Aorta (tissue), 5 donors: ENCODE data around the gene ZNF467. TPM values are rescaled to one million over a fixed set of nuclear protein-coding genes. Genes with fewer than 3 reads are reported as not detected.

Experiments
- ATAC-seq: fragments of 200-7000 bp; cut with Tn5 transposase; one replicate; pipeline ENCODE4 v1.9.1; 2022; ENCODE audit warnings: moderate library complexity; ENCODE audit not compliant: low FRiP score
- DNase-seq, 2 donors: peaks; one replicate each; pipeline ENCODE4 v3.0.0-alpha.2; 2020
- H3K27ac ChIP-seq, 2 donors: one replicate each; pipeline ENCODE4 v1.5.1; 2013; ENCODE audit warnings: low read length in 2 of 2, mild to moderate bottlenecking in 2 of 2, moderate library complexity in 2 of 2, control low read depth in 1 of 2, inconsistent platforms in 1 of 2, low read depth in 1 of 2
- H3K27me3 ChIP-seq, 2 donors: one replicate each; pipeline ENCODE4 v1.6.1; 2013; ENCODE audit warnings: control low read depth in 1 of 2, low read length in 1 of 2, mild to moderate bottlenecking in 1 of 2, moderate library complexity in 1 of 2; ENCODE audit not compliant: insufficient read depth in 2 of 2, control insufficient read depth in 1 of 2
- H3K36me3 ChIP-seq, 2 donors: one replicate each; pipeline ENCODE4 v1.6.1; 2013; ENCODE audit warnings: control low read depth in 1 of 2, low read length in 1 of 2, mild to moderate bottlenecking in 1 of 2; ENCODE audit not compliant: insufficient read depth in 2 of 2, control insufficient read depth in 1 of 2
- H3K4me1 ChIP-seq, 2 donors: one replicate each; pipeline ENCODE4 v1.6.1; 2013; ENCODE audit warnings: low read length in 2 of 2, control low read depth in 1 of 2, mild to moderate bottlenecking in 1 of 2, moderate library complexity in 1 of 2; ENCODE audit not compliant: insufficient read depth in 2 of 2, control insufficient read depth in 1 of 2
- H3K4me3 ChIP-seq, 2 donors: one replicate each; pipeline ENCODE4 v1.5.1; 2013; ENCODE audit warnings: low read length in 2 of 2, control low read depth in 1 of 2, mild to moderate bottlenecking in 1 of 2
- H3K9me3 ChIP-seq: one replicate; pipeline ENCODE4 v1.6.1; 2013; ENCODE audit warnings: mild to moderate bottlenecking, low read length; ENCODE audit not compliant: control insufficient read depth
- WGBS, 2 donors: extraction: QIAGEN DNeasy Blood & Tissue Kit; methylation state at CpG; one replicate each; pipeline ENCODE4 v1.1.7; 2013; 5-methylcytosine and 5-hydroxymethylcytosine counted together
- intact Hi-C, 2 donors: fragments of 100-400 bp; cut with DNase I; formaldehyde crosslinking; loops; one replicate each; pipeline versions ENCODE4 v1.14.2 to v1.15.0; 2022
- polyA plus RNA-seq, 2 donors: library from polyadenylated mRNA; stranded (reverse); fragments of 200-250 nt; gene quantifications; one replicate each; pipeline ENCODE4 v1.2.3, GENCODE V29; 2013
- total RNA-seq, 2 donors: library from RNA; stranded (reverse); fragmentation: NEBNext Ultra II Directional; extraction: Animal tissue kit (Norgen Biotek cat#: 25700); gene quantifications; one replicate each; pipeline ENCODE4 v1.2.1, GENCODE V29; 2021
- donor health status: healthy with polysubstance abuse.
- donor health status: Bipolar disorder and iron deficiency.
- donor health status: DM: no; HTN: no; CAD: no.
- donor health status: DM: no; HTN: no; CAD: no.
- donor health status: DM: yes; HTN: yes; CAD: no.

ZNF467 gene
- total and polyA plus RNA-seq, 4 donors, result 2.1 to 18.5 (median 9.5) TPM

- no peaks in the 10 kb centered on the region for H3K9me3 ChIP-seq
- H3K4me3 ChIP-seq, result no peak overlapping the region
- intact Hi-C loops, result no loop called here
- H3K27ac ChIP-seq, result no peak overlapping the region
- no peaks in the 10 kb centered on the region for H3K36me3 ChIP-seq
- H3K27me3 ChIP-seq, result no peaks in the 10 kb centered on the region
- no peak for DNase-seq
- no peaks in the 10 kb centered on the region for H3K4me1 ChIP-seq
- 40 to 43% methylated on average over 5 of the region's 5 CpGs for WGBS, 2 donors
- ATAC-seq, result no peak
Observed at GRCh38 chr7:149778327-149778637, 4.9 kb upstream of the ZNF467 start.

GRCh38 chr7:149777551-149778326, 4.4 kb upstream of the ZNF467 start:
- WGBS, 2 donors, result 75 to 78% methylated on average over 19 of the region's 19 CpGs
- no peak for ATAC-seq
- Histone ChIP-seq H3K36me3 (no peaks in the 10 kb centered on the region), H3K27ac (no peak overlapping the region), H3K9me3 (no peaks in the 10 kb centered on the region), H3K27me3 (no peaks in the 10 kb centered on the region), H3K4me3 (no peak overlapping the region), H3K4me1 (no peaks in the 10 kb centered on the region)
- intact Hi-C loops, result no loop called here
- no peak for DNase-seq

- Histone ChIP-seq H3K36me3 (no peaks in the 10 kb centered on the region), H3K4me3 (no peak overlapping the region), H3K27ac (no peak overlapping the region), H3K27me3 (no peaks in the 10 kb centered on the region), H3K9me3 (no peaks in the 10 kb centered on the region), H3K4me1 (no peaks in the 10 kb centered on the region)
- 63 to 72% methylated on average over 13 of the region's 13 CpGs for WGBS, 2 donors
- DNase-seq (peak in 1 of 2 donors; percentile 77), ATAC-seq (no peak)
- intact Hi-C loops, result no loop called here
Observed at GRCh38 chr7:149776848-149777407, 3.5 kb upstream of the ZNF467 start.

GRCh38 chr7:149776289-149776688, 2.9 kb upstream of the ZNF467 start:
- Histone ChIP-seq H3K36me3 (no peaks in the 10 kb centered on the region), H3K27me3 (no peaks in the 10 kb centered on the region), H3K4me3 (no peak overlapping the region), H3K27ac (no peak overlapping the region), H3K9me3 (no peaks in the 10 kb centered on the region), H3K4me1 (no peaks in the 10 kb centered on the region)
- ATAC-seq (no peak), DNase-seq (peak; percentile 78 to 79)
- intact Hi-C loops, result no loop called here
- WGBS, 2 donors, result 16 to 17% methylated on average over 12 of the region's 12 CpGs

GRCh38 chr7:149775176-149775556, 1.8 kb upstream of the ZNF467 start:
- Histone ChIP-seq H3K36me3 (no peaks in the 10 kb centered on the region), H3K27ac (no peak overlapping the region), H3K9me3 (no peaks in the 10 kb centered on the region), H3K4me3 (no peak overlapping the region), H3K27me3 (no peaks in the 10 kb centered on the region), H3K4me1 (no peaks in the 10 kb centered on the region)
- no peak for ATAC-seq
- no peak for DNase-seq
- WGBS, 2 donors, result 68 to 72% methylated on average over 5 of the region's 5 CpGs
- intact Hi-C loops, result no loop called here

GRCh38 chr7:149774237-149775175, 1.1 kb upstream of the ZNF467 start:
- H3K4me1 ChIP-seq, result no peaks in the 10 kb centered on the region
- no peak overlapping the region for H3K27ac ChIP-seq

GRCh38 chr7:149772956-149773434, 393 bp downstream of the ZNF467 start:
- Histone ChIP-seq H3K27me3 (no peaks in the 10 kb centered on the region), H3K9me3 (no peaks in the 10 kb centered on the region), H3K4me1 (no peaks in the 10 kb centered on the region), H3K36me3 (no peaks in the 10 kb centered on the region), H3K27ac (no peak overlapping the region), H3K4me3 (peak overlapping the region; percentile 56 to 71)
- intact Hi-C loops, result loop anchor here (2.0 to 5.0 kb wide), 3 partner anchors 56 to 100 kb away; partner anchors contain the start of genes ATP6V0E2 (in 1 of the 2) and ZNF862 (in 1 of the 2)
- 0 to 1% methylated on average over 27 to 55 of the region's 55 CpGs for WGBS, 2 donors
- DNase-seq (peak; percentile 69 to 78), ATAC-seq (no peak)

More at GRCh38 chr7:149774237-149775175, 1.1 kb upstream of the ZNF467 start:
- WGBS, 2 donors, result 45 to 47% methylated on average over 27 of the region's 27 CpGs
- intact Hi-C loops, result loop anchor here (5.0 kb wide), 2 partner anchors 57 to 63 kb away; partner anchors contain the start of gene ZNF862 (in 1 of the 2)
- Histone ChIP-seq H3K4me3 (no peak overlapping the region), H3K36me3 (no peaks in the 10 kb centered on the region), H3K9me3 (no peaks in the 10 kb centered on the region), H3K27me3 (no peaks in the 10 kb centered on the region)
- no peak for ATAC-seq
- peak in 1 of 2 donors; percentile 64 for DNase-seq

- no peaks in the 10 kb centered on the region for H3K4me1 ChIP-seq
- DNase-seq (peak in 1 of 2 donors; percentile 64), ATAC-seq (peak; percentile 1)
- WGBS, 2 donors, result 1 to 2% methylated on average over 37 to 47 of the region's 47 CpGs
- intact Hi-C loops, result loop anchor here (2.0 to 5.0 kb wide), 3 partner anchors 55 to 100 kb away; partner anchors contain the start of genes ATP6V0E2 (in 1 of the 2) and ZNF862 (in 1 of the 2)
- H3K36me3 ChIP-seq, result no peaks in the 10 kb centered on the region
- H3K27me3 ChIP-seq, result no peaks in the 10 kb centered on the region
- H3K9me3 ChIP-seq, result no peaks in the 10 kb centered on the region
- H3K4me3 ChIP-seq, result peak overlapping the region; percentile 56 to 71
- no peak overlapping the region for H3K27ac ChIP-seq
Observed at GRCh38 chr7:149772241-149772955, 990 bp downstream of the ZNF467 start.
